Hepatocyte (in vitro differentiated cells): Measurements from ENCODE around the gene PRKACG. TPM values are rescaled to one million over a fixed set of nuclear protein-coding genes. Genes with fewer than 3 reads are reported as not detected.

ENCODE experiments used
- DNase-seq: peaks from one replicate; pipeline ENCODE4 v3.0.0-alpha.2; 2016; ENCODE audit warnings: low spot score
- H2AFZ ChIP-seq: fragments of 200-600 bp; sonication (generic); 2 replicates; pipeline ENCODE4 v1.6.0; 2016; ENCODE audit warnings: antibody characterized with exemption, mild to moderate bottlenecking
- H3K27ac ChIP-seq: fragments of 200-600 bp; sonication (generic); 2 replicates; pipeline ENCODE4 v1.5.1; 2016; ENCODE audit warnings: mild to moderate bottlenecking
- H3K27me3 ChIP-seq: fragments of 200-600 bp; sonication (generic); 2 replicates; pipeline ENCODE4 v1.6.1; 2016
- H3K36me3 ChIP-seq: fragments of 200-600 bp; sonication (generic); replicated peaks from 2 replicates; pipeline ENCODE4 v1.5.1; 2016; ENCODE audit warnings: low read depth; ENCODE audit not compliant: insufficient read depth
- H3K4me1 ChIP-seq: fragments of 200-600 bp; sonication (generic); 2 replicates; pipeline ENCODE4 v1.5.1; 2016; ENCODE audit warnings: mild to moderate bottlenecking, moderate library complexity; ENCODE audit not compliant: insufficient read depth
- H3K4me2 ChIP-seq: fragments of 200-600 bp; sonication (generic); 2 replicates; pipeline ENCODE4 v1.6.0; 2016
- H3K4me3 ChIP-seq: fragments of 200-600 bp; sonication (generic); 2 replicates; pipeline ENCODE4 v1.5.1; 2016; ENCODE audit warnings: mild to moderate bottlenecking
- H3K79me2 ChIP-seq: fragments of 200-600 bp; sonication (generic); 2 replicates; pipeline ENCODE4 v1.6.0; 2017; ENCODE audit warnings: mild to moderate bottlenecking
- H3K9me2 ChIP-seq: fragments of 200-600 bp; sonication (generic); replicated peaks from 2 replicates; pipeline ENCODE4 v1.6.0; 2017; ENCODE audit warnings: mild to moderate bottlenecking; ENCODE audit not compliant: insufficient read depth
- H3K9me3 ChIP-seq: fragments of 200-600 bp; sonication (generic); 2 replicates; pipeline ENCODE4 v1.5.1; 2016; ENCODE audit warnings: low read depth, mild to moderate bottlenecking
- H4K20me1 ChIP-seq: fragments of 200-600 bp; sonication (generic); 2 replicates; pipeline ENCODE4 v1.6.0; 2016; ENCODE audit warnings: mild to moderate bottlenecking; ENCODE audit not compliant: insufficient read depth, poor library complexity, severe bottlenecking
- CTCF ChIP-seq: fragments of 200-600 bp; sonication (generic); IDR thresholded peaks from 2 replicates; pipeline ENCODE4 v1.5.1; 2016; ENCODE audit warnings: antibody characterized with exemption, mild to moderate bottlenecking; ENCODE audit not compliant: poor library complexity
- EZH2 ChIP-seq: fragments of 200-600 bp; sonication (generic); IDR thresholded peaks from 2 replicates; pipeline ENCODE4 v1.6.1; 2016; ENCODE audit warnings: antibody characterized with exemption, mild to moderate bottlenecking, borderline replicate concordance
- EZH2phosphoT487 ChIP-seq: fragments of 200-600 bp; sonication (generic); IDR thresholded peaks from one replicate; pipeline ENCODE4 v1.6.1; 2018; ENCODE audit warnings: antibody characterized with exemption, mild to moderate bottlenecking, low read depth, moderate library complexity; ENCODE audit not compliant: unreplicated experiment, severe bottlenecking
- WGBS: methylation state at CpG from one replicate; pipeline ENCODE4 v1.1.6; 2016; ENCODE audit warnings: low lambda C conversion rate; ENCODE audit errors: missing lambda C conversion rate; 5-methylcytosine and 5-hydroxymethylcytosine counted together
- polyA plus RNA-seq: library from polyadenylated mRNA; unstranded; fragments of >200 nt; fragmentation: Nextera tagmentation; extraction: Ambion mirVana; gene quantifications from 2 replicates; pipeline ENCODE4 v1.2.1, GENCODE V29; 2016
- total RNA-seq: library from RNA; depleted of rRNA; stranded (reverse); fragments of >200 nt; gene quantifications from 2 replicates; pipeline ENCODE4 v1.2.3, GENCODE V29; 2014

Gene PRKACG
- total and polyA plus RNA-seq, 2 experiments from 2014 or later: not detected

- H3K79me2 ChIP-seq: peaks cover 50% of the 10 kb centered on the region
- H2AFZ ChIP-seq: peak overlapping the region; percentile 94
- H3K4me1 ChIP-seq: peaks cover 5% of the 10 kb centered on the region
- H3K4me2 ChIP-seq: peak overlapping the region; percentile 89
- DNase-seq: peak; percentile 32
- TF ChIP-seq EZH2 (no peak), CTCF (no peak), EZH2phosphoT487 (no peak)
- no peaks in the 10 kb centered on the region for H3K9me3 ChIP-seq
- no peaks in the 10 kb centered on the region for H3K36me3 ChIP-seq
- H3K27me3 ChIP-seq: no peaks in the 10 kb centered on the region
- no peaks in the 10 kb centered on the region for H4K20me1 ChIP-seq
- H3K27ac ChIP-seq: peak overlapping the region; percentile 90
- H3K4me3 ChIP-seq: peak overlapping the region; percentile 79
- 12% methylated on average over 14 of the region's 14 CpGs for WGBS
- no peaks in the 10 kb centered on the region for H3K9me2 ChIP-seq
These were observed 22.4 kb upstream of the PRKACG start for GRCh38 chr9:69036309-69036708.

DNA sequence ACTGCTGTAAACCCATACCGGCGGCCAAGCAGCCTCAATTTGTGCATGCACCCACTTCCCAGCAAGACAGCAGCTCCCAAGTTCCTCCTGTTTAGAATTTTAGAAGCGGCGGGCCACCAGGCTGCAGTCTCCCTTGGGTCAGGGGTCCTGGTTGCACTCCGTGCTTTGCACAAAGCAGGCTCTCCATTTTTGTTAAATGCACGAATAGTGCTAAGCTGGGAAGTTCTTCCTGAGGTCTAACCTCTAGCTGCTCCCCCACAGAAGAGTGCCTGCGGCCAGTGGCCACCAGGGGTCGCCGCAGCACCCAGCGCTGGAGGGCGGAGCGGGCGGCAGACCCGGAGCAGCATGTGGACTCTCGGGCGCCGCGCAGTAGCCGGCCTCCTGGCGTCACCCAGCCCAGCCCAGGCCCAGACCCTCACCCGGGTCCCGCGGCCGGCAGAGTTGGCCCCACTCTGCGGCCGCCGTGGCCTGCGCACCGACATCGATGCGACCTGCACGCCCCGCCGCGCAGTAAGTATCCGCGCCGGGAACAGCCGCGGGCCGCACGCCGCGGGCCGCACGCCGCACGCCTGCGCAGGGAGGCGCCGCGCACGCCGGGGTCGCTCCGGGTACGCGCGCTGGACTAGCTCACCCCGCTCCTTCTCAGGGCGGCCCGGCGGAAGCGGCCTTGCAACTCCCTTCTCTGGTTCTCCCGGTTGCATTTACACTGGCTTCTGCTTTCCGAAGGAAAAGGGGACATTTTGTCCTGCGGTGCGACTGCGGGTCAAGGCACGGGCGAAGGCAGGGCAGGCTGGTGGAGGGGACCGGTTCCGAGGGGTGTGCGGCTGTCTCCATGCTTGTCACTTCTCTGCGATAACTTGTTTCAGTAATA, 21.8 kb upstream of the PRKACG start, which contains the start of gene FXN:
TSS of gene FXN (plus strand) at position 315 of the 871 bp plus-strand sequence. CDS start at position 346, 31 bp downstream.
- Histone ChIP-seq H3K27ac (peak within 1 kb of the TSS; percentile 90), H3K4me3 (peak within 1 kb of the TSS; percentile 79), H2AFZ (peak within 1 kb of the TSS; percentile 94), H3K36me3 (no peaks in the 10 kb centered on the region), H3K79me2 (peaks cover 44% of the 10 kb centered on the region), H3K9me3 (no peaks in the 10 kb centered on the region), H4K20me1 (no peaks in the 10 kb centered on the region), H3K4me1 (peaks cover 5% of the 10 kb centered on the region), H3K9me2 (no peaks in the 10 kb centered on the region), H3K4me2 (peak within 1 kb of the TSS; percentile 89), H3K27me3 (no peaks in the 10 kb centered on the region)
- DNase-seq: peak; percentile 90
- peak; percentile 27 for TF ChIP-seq EZH2
- peak; percentile 99 for TF ChIP-seq CTCF
- no peak for TF ChIP-seq EZH2phosphoT487
- 2% methylated on average over 75 of the region's 75 CpGs for WGBS

- no peaks in the 10 kb centered on the region for H3K9me2 ChIP-seq
- WGBS: 43% methylated on average over 2 of the region's 2 CpGs
These were observed 20.2 kb upstream of the PRKACG start for GRCh38 chr9:69034071-69034470.

More at GRCh38 chr9:69034071-69034470, 20.2 kb upstream of the PRKACG start:
- H3K4me2 ChIP-seq: no peak overlapping the region
- no peaks in the 10 kb centered on the region for H4K20me1 ChIP-seq
- peaks cover 5% of the 10 kb centered on the region for H3K4me1 ChIP-seq
- no peak overlapping the region for H3K27ac ChIP-seq
- no peak overlapping the region for H3K4me3 ChIP-seq
- no peaks in the 10 kb centered on the region for H3K36me3 ChIP-seq
- H3K9me3 ChIP-seq: no peaks in the 10 kb centered on the region
- TF ChIP-seq CTCF (no peak), EZH2 (no peak), EZH2phosphoT487 (no peak)
- H2AFZ ChIP-seq: no peak overlapping the region
- H3K27me3 ChIP-seq: no peaks in the 10 kb centered on the region
- no peak for DNase-seq
- H3K79me2 ChIP-seq: peaks cover 29% of the 10 kb centered on the region
